Keratinocyte (primary cell): ENCODE data around the gene EPC2. TPM values are rescaled to one million over a fixed set of nuclear protein-coding genes. Genes with fewer than 3 reads are reported as not detected.

Experiments used
- DNase-seq: peaks from one replicate; pipeline ENCODE4 v3.0.0-alpha.2; 2011; ENCODE audit warnings: low read depth, missing footprints, low spot score
- FAIRE-seq: peaks from 2 replicates; lab custom pipeline; 2011; peaks lifted over from hg19 to GRCh38; lab: Jason Lieb, UNC
- H2AFZ ChIP-seq: 2 replicates; pipeline ENCODE4 v1.6.0; 2012; ENCODE audit warnings: low read length, control low read depth, inconsistent platforms; ENCODE audit not compliant: control insufficient read depth
- H3K27ac ChIP-seq: 2 replicates; pipeline ENCODE4 v1.5.1; 2011; ENCODE audit warnings: low read length; ENCODE audit not compliant: control insufficient read depth, insufficient read depth
- H3K27me3 ChIP-seq: 3 replicates; pipeline ENCODE4 v1.6.0; 2011; ENCODE audit warnings: low read length; ENCODE audit not compliant: control insufficient read depth, insufficient read depth; ENCODE audit errors: extremely low read depth
- H3K36me3 ChIP-seq, 2 experiments: 2 replicates in 1 of 2; 3 replicates in 1 of 2; pipeline ENCODE4 v1.5.1; 2011; ENCODE audit warnings: low read length in 2 of 2, mild to moderate bottlenecking in 1 of 2; ENCODE audit not compliant: control insufficient read depth in 2 of 2, insufficient read depth in 2 of 2; ENCODE audit errors: extremely low read depth in 1 of 2
- H3K4me1 ChIP-seq: 3 replicates; pipeline ENCODE4 v1.5.1; 2011; ENCODE audit warnings: low read length; ENCODE audit not compliant: control insufficient read depth, insufficient read depth; ENCODE audit errors: extremely low read depth
- H3K4me2 ChIP-seq: 3 replicates; pipeline ENCODE4 v1.6.0; 2011; ENCODE audit warnings: low read depth, low read length; ENCODE audit not compliant: control insufficient read depth, insufficient read depth; ENCODE audit errors: extremely low read depth
- H3K4me3 ChIP-seq, 3 experiments: fragments of 200-600 bp in 1 of 3; sonication (generic) in 1 of 3; 2 replicates in 2 of 3; 3 replicates in 1 of 3; pipeline ENCODE4 v1.5.1; 2011 to 2016; ENCODE audit warnings: low read length in 3 of 3, mild to moderate bottlenecking in 3 of 3, control low read depth in 2 of 3, inconsistent platforms in 1 of 3, low read depth in 1 of 3, mixed read lengths in 1 of 3, mixed run types in 1 of 3, moderate library complexity in 1 of 3; ENCODE audit not compliant: control insufficient read depth in 2 of 3, insufficient read depth in 2 of 3; ENCODE audit errors: extremely low read depth in 1 of 3
- H3K79me2 ChIP-seq: 2 replicates; pipeline ENCODE4 v1.6.0; 2012; ENCODE audit warnings: low read length; ENCODE audit not compliant: control insufficient read depth, insufficient read depth
- H3K9ac ChIP-seq: 3 replicates; pipeline ENCODE4 v1.6.0; 2011; ENCODE audit warnings: low read length; ENCODE audit not compliant: control insufficient read depth, insufficient read depth; ENCODE audit errors: extremely low read depth
- H3K9me1 ChIP-seq: 3 replicates; pipeline ENCODE4 v1.6.0; 2011; ENCODE audit warnings: low read length; ENCODE audit not compliant: control insufficient read depth, insufficient read depth; ENCODE audit errors: extremely low read depth
- H3K9me3 ChIP-seq: 2 replicates; pipeline ENCODE4 v1.5.1; 2012; ENCODE audit warnings: low read depth, low read length; ENCODE audit not compliant: control insufficient read depth
- H4K20me1 ChIP-seq: 3 replicates; pipeline ENCODE4 v1.6.0; 2011; ENCODE audit warnings: low read length; ENCODE audit not compliant: control insufficient read depth, insufficient read depth; ENCODE audit errors: extremely low read depth
- EZH2 ChIP-seq: IDR thresholded peaks from one replicate; pipeline ENCODE4 v1.6.1; 2012; ENCODE audit warnings: inconsistent platforms, mild to moderate bottlenecking, low read length, moderate library complexity
- dilution Hi-C: fragments of 300-500 bp; cut with MboI; formaldehyde crosslinking; loops from one replicate; pipeline ENCODE4 v1.7.0; 2020; ENCODE audit warnings: low sequenced_read_pairs; ENCODE audit not compliant: extremely low pct_ligation_motif_present
- polyA plus RNA-seq, 5 experiments: library from polyadenylated mRNA; depleted of rRNA in 3 of 5; stranded (reverse) in 3 of 5; stranded (forward) in 1 of 5; unstranded in 1 of 5; fragments of >200 nt; gene quantifications; 1 replicate in 1 of 5; 2 replicates in 3 of 5; 3 replicates in 1 of 5; pipeline versions ENCODE4 v1.2.1 to v1.2.3, GENCODE V29; 2011 to 2012; ENCODE audit warnings: missing spikeins in 2 of 5, low read depth in 1 of 5, low replicate concordance in 1 of 5
- TF ChIP-seq, protein P1 (sequence below), 3 experiments: IDR thresholded peaks in 1 of 3; conservative IDR thresholded peaks in 1 of 3; optimal IDR thresholded peaks in 1 of 3; 2 replicates in 2 of 3; 3 replicates in 1 of 3; pipeline versions ENCODE3 to v1.5.1; 2011; ENCODE audit warnings: low read length in 3 of 3, mild to moderate bottlenecking in 3 of 3, moderate library complexity in 2 of 3, control low read depth in 1 of 3, inconsistent platforms in 1 of 3; ENCODE audit not compliant: insufficient read depth in 2 of 3; ENCODE audit errors: extremely low read depth in 1 of 3

Gene EPC2
- polyA plus RNA-seq, 1 donor (not counting 4 experiments of a cell fraction or from before 2014, with no cell fraction given) = 13.1 TPM

- FAIRE-seq (no peak), DNase-seq (no peak)
- no peak for TF ChIP-seq EZH2
- TF ChIP-seq, protein P1, sequence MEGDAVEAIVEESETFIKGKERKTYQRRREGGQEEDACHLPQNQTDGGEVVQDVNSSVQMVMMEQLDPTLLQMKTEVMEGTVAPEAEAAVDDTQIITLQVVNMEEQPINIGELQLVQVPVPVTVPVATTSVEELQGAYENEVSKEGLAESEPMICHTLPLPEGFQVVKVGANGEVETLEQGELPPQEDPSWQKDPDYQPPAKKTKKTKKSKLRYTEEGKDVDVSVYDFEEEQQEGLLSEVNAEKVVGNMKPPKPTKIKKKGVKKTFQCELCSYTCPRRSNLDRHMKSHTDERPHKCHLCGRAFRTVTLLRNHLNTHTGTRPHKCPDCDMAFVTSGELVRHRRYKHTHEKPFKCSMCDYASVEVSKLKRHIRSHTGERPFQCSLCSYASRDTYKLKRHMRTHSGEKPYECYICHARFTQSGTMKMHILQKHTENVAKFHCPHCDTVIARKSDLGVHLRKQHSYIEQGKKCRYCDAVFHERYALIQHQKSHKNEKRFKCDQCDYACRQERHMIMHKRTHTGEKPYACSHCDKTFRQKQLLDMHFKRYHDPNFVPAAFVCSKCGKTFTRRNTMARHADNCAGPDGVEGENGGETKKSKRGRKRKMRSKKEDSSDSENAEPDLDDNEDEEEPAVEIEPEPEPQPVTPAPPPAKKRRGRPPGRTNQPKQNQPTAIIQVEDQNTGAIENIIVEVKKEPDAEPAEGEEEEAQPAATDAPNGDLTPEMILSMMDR (optimal IDR thresholded peaks at IDR 0.05 in 1 of 3, IDR thresholded peaks at IDR 0.05 in 1 of 3, conservative IDR thresholded peaks at IDR 0.05 in 1 of 3; ENCODE audit: extremely low read depth in 1 of 3, insufficient read depth in 2 of 3, low read length in 3 of 3) = no peak
- H3K4me2 ChIP-seq = no peak overlapping the region
- no peak overlapping the region for H3K27ac ChIP-seq
- no peaks in the 10 kb centered on the region for H3K36me3 ChIP-seq
- H3K9me3 ChIP-seq = no peaks in the 10 kb centered on the region
- peaks cover 23% of the 10 kb centered on the region for H3K4me1 ChIP-seq
- H4K20me1 ChIP-seq = no peaks in the 10 kb centered on the region
- no peak overlapping the region for H2AFZ ChIP-seq
- no peaks in the 10 kb centered on the region for H3K9me1 ChIP-seq
- H3K79me2 ChIP-seq = no peaks in the 10 kb centered on the region
- no peak overlapping the region for H3K4me3 ChIP-seq
- no peaks in the 10 kb centered on the region for H3K27me3 ChIP-seq
- dilution Hi-C loops = no loop called here
- no peak overlapping the region for H3K9ac ChIP-seq
Observed at GRCh38 chr2:148617219-148617618, 27.3 kb upstream of the EPC2 start.

DNA sequence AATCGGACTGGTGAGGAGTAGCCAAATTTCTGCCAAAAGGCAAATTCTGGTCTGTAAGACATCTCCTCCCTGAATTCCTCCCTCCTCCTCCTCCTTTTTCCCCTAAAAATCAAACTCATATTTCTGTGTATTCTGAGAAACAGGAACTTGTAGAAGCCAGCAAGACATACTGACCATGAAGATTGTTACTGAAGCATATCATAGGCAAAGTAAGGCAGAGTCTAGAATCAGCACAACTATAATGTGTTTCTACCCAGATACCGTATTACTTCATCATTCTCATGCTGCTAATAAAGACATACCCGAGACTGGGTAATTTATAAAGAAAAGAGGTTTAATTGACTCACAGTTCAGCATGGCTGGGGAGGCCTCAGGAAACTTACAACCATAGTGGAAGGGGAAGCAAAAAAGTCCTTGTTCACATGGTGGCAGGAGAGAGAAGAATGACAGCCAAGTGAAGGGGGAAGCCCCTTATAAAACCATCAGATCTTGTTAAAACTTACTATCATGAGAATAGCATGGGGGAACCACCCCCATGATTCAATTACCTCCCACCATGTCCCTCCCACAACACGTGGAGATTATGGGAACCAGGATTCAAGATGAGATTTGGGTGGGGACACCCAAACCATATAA, 24.9 kb upstream of the EPC2 start:
- Histone ChIP-seq H3K27me3 (no peaks in the 10 kb centered on the region), H2AFZ (no peak overlapping the region), H4K20me1 (no peaks in the 10 kb centered on the region), H3K4me2 (no peak overlapping the region), H3K4me1 (peaks cover 20% of the 10 kb centered on the region), H3K9ac (no peak overlapping the region), H3K27ac (no peak overlapping the region), H3K9me3 (no peaks in the 10 kb centered on the region), H3K79me2 (no peaks in the 10 kb centered on the region), H3K4me3 (no peak overlapping the region), H3K36me3 (no peaks in the 10 kb centered on the region), H3K9me1 (no peaks in the 10 kb centered on the region)
- dilution Hi-C loops = no loop called here
- TF ChIP-seq EZH2 = no peak
- TF ChIP-seq, protein P1 (optimal IDR thresholded peaks at IDR 0.05 in 1 of 3, IDR thresholded peaks at IDR 0.05 in 1 of 3, conservative IDR thresholded peaks at IDR 0.05 in 1 of 3; ENCODE audit: extremely low read depth in 1 of 3, insufficient read depth in 2 of 3, low read length in 3 of 3) = no peak
- DNase-seq (no peak), FAIRE-seq (no peak)
